Retina (tissue), 1 donor: ENCODE measurements around the gene KY.

Experiments
- DNase-seq: peaks from one replicate; pipeline ENCODE4 v3.0.0-alpha.2; 2016

The KY gene

GRCh38 chr3:134672571-134672970 lies 21.7 kb upstream of the KY start:
- DNase-seq = no peak

GRCh38 chr3:134667956-134668355 lies 17.1 kb upstream of the KY start:
- no peak for DNase-seq

- DNase-seq = no peak
These were observed 16.6 kb upstream of the KY start for GRCh38 chr3:134667406-134667805.

GRCh38 chr3:134666885-134667284 lies 16.1 kb upstream of the KY start:
- DNase-seq = no peak

- DNase-seq = no peak
These were observed 15.6 kb upstream of the KY start for GRCh38 chr3:134666466-134666865.

- DNase-seq = no peak
These were observed 15.2 kb upstream of the KY start for GRCh38 chr3:134666052-134666451.

GRCh38 chr3:134665243-134665642 lies 14.4 kb upstream of the KY start:
- peak; percentile 50 for DNase-seq

GRCh38 chr3:134663721-134664456 lies 13.1 kb upstream of the KY start:
- DNase-seq = no peak

- peak; percentile 50 for DNase-seq
These were observed 9.2 kb upstream of the KY start for GRCh38 chr3:134660046-134660441.

- DNase-seq = peak; percentile 33
These were observed 8.7 kb upstream of the KY start for GRCh38 chr3:134659391-134660045.

GRCh38 chr3:134658555-134658954 lies 7.7 kb upstream of the KY start:
- DNase-seq = no peak

GRCh38 chr3:134656211-134656800 lies 5.5 kb upstream of the KY start:
- no peak for DNase-seq

- DNase-seq = no peak
These were observed 4.9 kb upstream of the KY start for GRCh38 chr3:134655706-134656105.

GRCh38 chr3:134654031-134654430 lies 3.2 kb upstream of the KY start:
- DNase-seq = no peak

GRCh38 chr3:134652886-134653630 lies 2.2 kb upstream of the KY start:
- no peak for DNase-seq

- DNase-seq = no peak
These were observed 1.6 kb upstream of the KY start for GRCh38 chr3:134652409-134652831.

GRCh38 chr3:134651347-134652041 lies 672 bp upstream of the KY start:
- DNase-seq = no peak

GRCh38 chr3:134649106-134649705 lies 1.6 kb downstream of the KY start:
- no peak for DNase-seq

GRCh38 chr3:134647902-134648760 lies 2.7 kb downstream of the KY start:
- DNase-seq = no peak

GRCh38 chr3:134646086-134646485 lies 4.7 kb downstream of the KY start:
- DNase-seq = no peak

- no peak for DNase-seq
These were observed 5.3 kb downstream of the KY start for GRCh38 chr3:134645515-134645914.
